GM21360 (cell line): ENCODE data around the gene TRPC4.

Experiments
- ATAC-seq: cut with Tn5 transposase; IDR thresholded peaks from one replicate; pipeline ENCODE4 v1.9.1; 2021; ENCODE audit warnings: mild to moderate bottlenecking, moderate library complexity; ENCODE audit not compliant: unreplicated experiment

TRPC4 gene

GRCh38 chr13:37665420-37665819, 204.2 kb downstream of the TRPC4 start:
- no peak for ATAC-seq

GRCh38 chr13:37663724-37664123, 205.8 kb downstream of the TRPC4 start:
- ATAC-seq = no peak

GRCh38 chr13:37662624-37663023, 206.9 kb downstream of the TRPC4 start:
- ATAC-seq = no peak

- no peak for ATAC-seq
Observed at GRCh38 chr13:37657956-37658355, 211.6 kb downstream of the TRPC4 start.

DNA sequence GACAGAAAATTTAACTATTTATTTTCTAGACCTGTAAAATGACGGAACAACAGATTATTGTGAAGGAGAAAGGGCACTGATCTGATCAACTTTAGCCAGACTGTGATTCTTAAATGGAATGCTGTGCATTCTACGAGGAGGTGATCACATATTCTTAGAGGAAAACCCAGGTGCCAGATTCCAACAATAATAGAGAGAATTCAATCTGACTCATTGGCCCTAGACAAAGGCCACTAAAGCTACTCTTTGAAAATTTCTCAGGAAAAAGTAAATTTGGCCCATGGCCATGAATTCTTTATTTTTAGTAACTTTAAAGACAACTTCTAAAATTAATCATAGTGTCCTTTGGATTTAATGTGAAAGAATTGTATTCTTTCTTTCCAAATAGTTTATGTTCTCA, 212.4 kb downstream of the TRPC4 start:
- ATAC-seq = no peak

DNA sequence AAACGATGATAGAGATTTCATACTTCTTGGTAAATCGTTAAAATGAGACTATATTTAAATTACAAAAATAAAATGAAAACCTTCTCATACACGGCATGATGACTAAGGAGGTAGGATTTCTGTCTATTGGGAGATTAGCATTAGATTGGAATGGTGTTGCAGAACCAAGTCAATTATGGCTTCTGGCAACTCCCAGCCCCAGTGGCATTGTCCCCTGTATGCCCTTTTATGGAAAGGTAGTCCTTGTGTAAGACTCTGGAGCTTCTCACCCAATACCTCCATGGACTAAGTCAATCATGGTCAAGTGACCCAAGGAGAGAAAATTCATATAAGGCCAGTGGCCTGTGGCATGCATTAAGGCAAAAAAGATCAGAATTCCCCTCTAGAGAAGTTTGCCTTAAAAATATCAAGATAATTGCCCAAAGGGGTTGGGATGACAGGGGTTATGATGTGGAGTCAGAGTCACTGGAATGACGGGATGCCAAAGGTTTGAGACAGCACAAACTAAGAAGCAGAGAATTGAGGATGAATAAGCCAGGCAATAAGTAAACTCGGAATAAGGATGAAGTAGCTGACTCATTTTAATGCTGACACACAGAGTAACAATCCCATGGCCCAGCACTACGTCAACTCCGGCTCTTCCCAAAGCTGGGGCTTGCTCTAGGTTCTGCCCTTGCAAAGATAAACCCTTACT, 213.2 kb downstream of the TRPC4 start:
- no peak for ATAC-seq

DNA sequence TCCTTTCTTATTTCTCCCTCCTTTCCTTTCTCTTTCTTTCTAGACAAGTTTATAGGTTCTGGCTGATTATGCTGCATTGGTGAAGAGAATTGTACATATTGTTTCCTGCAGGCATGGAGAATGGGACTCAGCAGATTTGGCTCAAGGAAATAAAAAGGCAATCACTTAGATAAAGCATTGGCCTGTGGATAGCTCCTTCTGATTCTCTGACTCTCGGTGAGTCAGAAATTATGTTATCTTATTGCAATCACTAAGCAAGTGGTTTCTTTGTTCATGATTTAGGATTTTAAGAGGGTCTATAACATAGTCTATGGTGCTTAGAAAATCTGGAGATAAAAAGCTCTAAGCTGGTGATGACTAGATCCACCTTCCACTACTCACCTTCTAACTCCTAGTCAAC, 217.0 kb downstream of the TRPC4 start:
- no peak for ATAC-seq

GRCh38 chr13:37651891-37652290, 217.7 kb downstream of the TRPC4 start:
- no peak for ATAC-seq

- no peak for ATAC-seq
Observed at GRCh38 chr13:37648609-37649008, 221.0 kb downstream of the TRPC4 start.

GRCh38 chr13:37647031-37647650, 222.4 kb downstream of the TRPC4 start:
- no peak for ATAC-seq

- no peak for ATAC-seq
Observed at GRCh38 chr13:37646531-37646930, 223.0 kb downstream of the TRPC4 start.

DNA sequence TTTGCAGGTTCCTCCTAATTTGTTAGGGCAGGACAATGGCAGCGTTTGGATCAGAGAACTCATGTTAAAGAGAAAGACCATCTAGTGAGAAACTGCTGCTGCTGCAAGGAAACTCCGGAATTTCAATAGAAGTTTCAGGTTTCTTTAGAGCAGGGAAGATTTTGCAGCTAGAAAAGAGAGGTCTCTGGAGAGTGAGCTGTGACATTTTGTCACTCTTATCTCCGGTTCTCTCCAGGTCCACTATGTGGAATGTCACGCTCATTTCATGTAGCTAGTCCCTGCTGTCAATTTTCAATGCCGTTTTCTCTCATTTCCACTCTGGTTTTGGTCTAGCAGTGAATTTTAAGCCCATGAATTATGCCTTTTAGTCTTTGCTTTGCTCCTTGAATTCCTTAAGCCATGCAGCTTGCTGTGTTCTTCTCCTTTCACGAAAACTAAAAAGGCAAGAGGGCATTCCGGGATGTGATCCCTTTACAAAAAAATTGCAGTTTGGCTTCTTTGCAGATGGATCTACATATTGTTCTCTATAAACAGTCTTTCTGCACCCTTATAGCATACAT, 224.3 kb downstream of the TRPC4 start:
- no peak for ATAC-seq

DNA sequence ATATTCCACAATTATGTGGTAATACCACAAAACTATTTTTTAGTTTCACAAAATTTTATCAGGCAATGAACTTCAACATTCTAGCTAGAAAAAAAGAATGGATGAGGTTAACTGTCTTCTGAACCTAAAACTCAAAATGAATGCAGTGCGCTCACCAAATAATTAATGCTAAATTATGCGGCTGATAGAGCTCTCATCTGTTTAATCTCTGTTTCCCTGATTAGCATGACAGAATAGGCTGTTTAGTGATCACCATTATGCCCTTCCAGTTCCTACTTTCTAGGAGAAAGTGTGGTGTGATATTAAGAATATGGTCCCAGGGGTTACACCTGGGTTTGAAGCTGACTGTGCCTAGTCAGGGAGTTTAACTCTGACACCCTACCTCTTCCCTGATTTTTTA, 228.2 kb downstream of the TRPC4 start:
- ATAC-seq = no peak

DNA sequence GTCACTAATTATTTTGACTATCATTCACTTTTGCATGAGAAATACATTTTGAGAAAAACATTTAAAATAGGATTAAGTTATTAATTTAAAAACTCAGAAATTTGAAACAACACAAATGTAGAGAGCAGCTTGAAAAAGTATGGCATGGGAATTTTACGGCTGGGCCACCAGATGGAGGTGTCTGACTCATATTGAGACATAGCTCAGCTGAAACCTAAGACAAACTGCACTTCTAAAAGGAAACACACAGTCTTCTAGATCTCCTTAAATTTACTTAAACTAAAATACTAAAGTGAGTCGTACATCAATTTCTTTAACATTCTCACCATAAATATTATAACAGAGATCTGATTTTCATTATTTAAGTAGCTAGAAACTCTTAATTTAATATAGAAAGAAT, 229.1 kb downstream of the TRPC4 start:
- ATAC-seq = no peak

DNA sequence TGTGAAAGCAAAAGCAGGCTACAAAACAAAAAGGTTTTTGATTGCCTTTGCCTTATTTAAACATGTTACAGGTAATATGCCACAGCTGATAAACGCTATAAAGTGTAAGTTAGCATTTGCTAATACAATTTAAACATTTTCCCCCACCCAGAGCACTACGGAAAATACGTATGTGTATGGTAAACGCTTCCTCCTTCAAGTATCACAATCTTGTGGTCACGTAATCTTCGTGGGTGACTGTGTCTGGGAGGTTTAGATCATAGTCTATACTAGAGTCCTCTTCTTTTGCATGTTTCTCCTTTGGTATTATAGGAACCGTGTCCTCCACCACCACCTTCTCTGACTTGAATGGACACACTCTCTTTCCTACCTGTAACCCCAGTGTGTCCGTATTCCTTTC, 232.9 kb downstream of the TRPC4 start:
- no peak for ATAC-seq

GRCh38 chr13:37632294-37632693, 237.3 kb downstream of the TRPC4 start:
- ATAC-seq = no peak

DNA sequence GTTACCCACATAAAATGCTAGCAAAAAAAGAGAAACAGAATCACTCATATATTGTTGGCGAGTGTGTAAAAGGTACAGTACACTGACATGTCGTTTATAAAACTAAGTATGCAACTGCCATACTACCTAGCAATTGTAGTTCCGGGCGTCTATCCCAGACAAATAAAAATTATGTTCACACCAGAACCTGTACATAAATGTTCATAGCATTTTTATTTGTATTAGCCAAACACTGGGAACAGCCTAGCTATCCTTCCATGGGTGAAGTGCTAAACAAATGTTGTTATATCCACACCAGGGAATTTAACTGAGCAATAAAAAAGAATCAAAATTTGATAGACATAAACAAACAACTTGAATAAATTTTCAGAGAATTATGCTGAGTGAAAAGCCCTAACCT, 242.1 kb downstream of the TRPC4 start:
- no peak for ATAC-seq

- ATAC-seq = no peak
Observed at GRCh38 chr13:37621811-37622361, 247.7 kb downstream of the TRPC4 start.

- ATAC-seq = no peak
Observed at GRCh38 chr13:37618554-37618953, 251.0 kb downstream of the TRPC4 start.

- ATAC-seq = no peak
Observed at GRCh38 chr13:37617173-37617572, 252.4 kb downstream of the TRPC4 start.

DNA sequence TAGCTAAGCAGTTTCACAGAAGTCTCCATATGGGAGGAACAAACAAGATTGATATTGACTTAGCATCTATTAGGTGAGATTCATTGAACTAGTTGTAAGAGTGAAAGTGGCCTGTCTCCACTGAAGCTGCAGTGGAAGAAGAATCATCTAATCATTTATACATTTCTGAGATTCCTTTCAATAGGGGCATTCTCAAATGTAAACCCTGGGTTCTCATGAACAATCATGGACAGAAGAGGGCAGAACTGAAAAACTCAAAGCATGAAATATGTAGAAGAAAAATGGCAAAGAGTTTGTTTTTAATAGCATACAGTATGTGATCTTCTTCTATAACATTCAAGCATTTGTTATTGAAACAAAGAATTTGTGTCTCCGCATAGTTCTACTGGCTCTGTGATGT, 253.4 kb downstream of the TRPC4 start:
- ATAC-seq = no peak

GRCh38 chr13:37615276-37615675, 254.3 kb downstream of the TRPC4 start:
- ATAC-seq = no peak
